PC-3 (cell line): ENCODE results near the gene SART3. TPM values are rescaled to one million over a fixed set of nuclear protein-coding genes. Genes with fewer than 3 reads are reported as not detected.

Experiments used
- ATAC-seq: fragments of 200-7000 bp; cut with Tn5 transposase; 2 replicates; pipeline ENCODE4 v1.9.1; 2020; ENCODE audit warnings: mild to moderate bottlenecking, moderate library complexity
- BruUV-seq: library from RNA; stranded (reverse); fragments of 400-500 nt; replicated peaks from 2 replicates; lab custom pipeline; 2021; lab: Mats Ljungman, UMichigan
- CTCF ChIA-PET: fragments of 300-600 bp; sonication (Branson Sonifier 250); formaldehyde crosslinking; loops from one replicate; lab custom pipeline; 2022; ENCODE audit warnings: antibody characterized with exemption; lab: Charles Lee
- POLR2A ChIA-PET: fragments of 300-600 bp; sonication (Branson Sonifier 250); formaldehyde crosslinking; loops from one replicate; lab custom pipeline; 2022; ENCODE audit warnings: antibody characterized with exemption; ENCODE audit not compliant: unreplicated experiment; lab: Charles Lee
- DNase-seq: peaks from one replicate; pipeline ENCODE4 v3.0.0-alpha.2; 2015
- H2AFZ ChIP-seq: fragments of 300-600 bp; sonication (generic); 2 replicates; pipeline ENCODE4 v1.6.0; 2016; ENCODE audit warnings: antibody characterized with exemption, low read length
- H3F3A ChIP-seq: fragments of 300-600 bp; sonication (generic); one replicate; pipeline ENCODE4 v1.6.0; 2017; ENCODE audit warnings: antibody characterized with exemption, low read length, control low read depth, mild to moderate bottlenecking; ENCODE audit not compliant: unreplicated experiment
- H3K27ac ChIP-seq: fragments of 300-600 bp; sonication (generic); 2 replicates; pipeline ENCODE4 v1.5.1; 2016; ENCODE audit warnings: mild to moderate bottlenecking, low read length
- H3K27me3 ChIP-seq: fragments of 300-600 bp; sonication (generic); 2 replicates; pipeline ENCODE4 v1.6.1; 2016; ENCODE audit warnings: low read length, mixed read lengths
- H3K36me3 ChIP-seq: fragments of 300-600 bp; sonication (generic); 2 replicates; pipeline ENCODE4 v1.6.1; 2016; ENCODE audit warnings: low read depth, mixed run types, low read length, mixed read lengths
- H3K4me1 ChIP-seq: fragments of 300-600 bp; sonication (generic); 2 replicates; pipeline ENCODE4 v1.5.1; 2016; ENCODE audit warnings: low read length; ENCODE audit not compliant: insufficient read depth
- H3K4me2 ChIP-seq: fragments of 300-600 bp; sonication (generic); 2 replicates; pipeline ENCODE4 v1.6.0; 2016; ENCODE audit warnings: low read length
- H3K4me3 ChIP-seq: fragments of 300-600 bp; sonication (generic); 2 replicates; pipeline ENCODE4 v1.5.1; 2016; ENCODE audit warnings: mild to moderate bottlenecking, low read length, mixed read lengths
- H3K79me2 ChIP-seq: fragments of 300-600 bp; sonication (generic); 2 replicates; pipeline ENCODE4 v1.6.1; 2017; ENCODE audit warnings: low read length, mixed read lengths
- H3K9ac ChIP-seq: fragments of 300-600 bp; sonication (generic); 2 replicates; pipeline ENCODE4 v1.6.0; 2016; ENCODE audit warnings: mild to moderate bottlenecking, low read length
- H3K9me2 ChIP-seq: fragments of 300-600 bp; sonication (generic); replicated peaks from 2 replicates; pipeline ENCODE4 v1.6.1; 2016; ENCODE audit warnings: mixed run types, low read length, mixed read lengths
- H3K9me3 ChIP-seq: fragments of 300-600 bp; sonication (generic); 2 replicates; pipeline ENCODE4 v1.6.1; 2016; ENCODE audit warnings: low read length, mixed read lengths
- H4K20me1 ChIP-seq: fragments of 300-600 bp; sonication (generic); 2 replicates; pipeline ENCODE4 v1.6.1; 2016; ENCODE audit warnings: low read length, mixed read lengths
- EZH2 ChIP-seq: fragments of 300-600 bp; sonication (generic); IDR thresholded peaks from one replicate; pipeline ENCODE4 v1.6.1; 2017; ENCODE audit warnings: antibody characterized with exemption, mild to moderate bottlenecking, low read length; ENCODE audit not compliant: unreplicated experiment
- EZH2phosphoT487 ChIP-seq: fragments of 300-600 bp; sonication (generic); IDR thresholded peaks from 2 replicates; pipeline ENCODE4 v1.6.1; 2018; ENCODE audit warnings: mild to moderate bottlenecking, antibody characterized with exemption, low read length, borderline replicate concordance
- intact Hi-C: fragments of 100-400 bp; cut with micrococcal nuclease; formaldehyde crosslinking; loops from 2 replicates; pipeline ENCODE4 v1.9.0; 2023
- total RNA-seq: library from RNA; depleted of rRNA; stranded (reverse); fragments of >200 nt; gene quantifications from 2 replicates; pipeline ENCODE4 v1.2.3, GENCODE V29; 2014
- TF ChIP-seq, protein P1 (sequence below): fragments of 300-600 bp; sonication (generic); conservative IDR thresholded peaks from 2 replicates; pipeline ENCODE4 v1.5.1; 2017; ENCODE audit warnings: antibody characterized with exemption, low read depth, mild to moderate bottlenecking, low read length

The SART3 gene
- total RNA-seq, 1 experiment from 2014 or later = 165 TPM

DNA sequence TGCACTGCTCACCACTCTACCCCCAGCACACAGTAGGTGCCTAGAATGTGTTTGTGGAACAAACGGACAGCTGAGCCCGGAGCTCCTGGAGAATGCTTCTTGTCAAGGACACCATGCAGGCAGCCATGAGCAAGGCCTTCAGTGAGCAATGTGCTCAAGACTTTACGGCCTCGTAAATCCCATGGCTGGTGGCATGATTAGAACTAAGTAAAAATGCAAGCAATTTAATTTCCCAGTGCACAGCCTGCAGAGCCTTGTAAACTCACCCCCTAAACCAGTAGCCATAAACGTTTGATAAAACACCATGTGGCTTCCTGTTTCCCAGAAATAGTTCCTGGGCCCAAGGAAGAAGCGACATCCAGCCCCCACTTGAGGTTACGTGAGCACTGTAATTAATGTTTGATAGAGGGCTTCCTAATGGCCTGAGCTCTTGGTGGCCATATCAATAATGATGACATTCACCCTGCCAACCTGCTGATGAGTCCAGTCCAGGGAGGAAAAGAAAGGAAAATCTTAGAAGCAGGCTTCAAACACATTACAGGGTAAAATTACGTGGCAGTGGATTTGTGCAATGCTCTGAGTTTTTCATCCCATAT is 82.3 kb downstream of the SART3 start:
- H3K9ac ChIP-seq = peak overlapping the region; percentile 1; the same call in 1 of the 2 replicates
- H3K4me1 ChIP-seq = peaks cover 51% of the 10 kb centered on the region
- BruUV-seq = no TSS peak
- ChIA-PET POLR2A (no interaction called here), CTCF (no interaction called here)
- H3K79me2 ChIP-seq = no peaks in the 10 kb centered on the region
- DNase-seq = peak; percentile 65
- H3K4me2 ChIP-seq = no peak overlapping the region
- no peaks in the 10 kb centered on the region for H3K9me2 ChIP-seq
- H4K20me1 ChIP-seq = no peaks in the 10 kb centered on the region
- peaks cover 3% of the 10 kb centered on the region; the same call in 1 of the 2 replicates for H3K27me3 ChIP-seq
- no peak overlapping the region for H3K4me3 ChIP-seq
- no peaks in the 10 kb centered on the region for H3K9me3 ChIP-seq
- no peaks in the 10 kb centered on the region for H3K36me3 ChIP-seq
- peaks cover 4% of the 10 kb centered on the region for H3F3A ChIP-seq
- peak; percentile 45 for ATAC-seq
- intact Hi-C loops = loop anchor here (5.0 kb wide), 1 partner anchor 84 kb away; the partner anchor contains the start of genes ISCU and SART3
- TF ChIP-seq EZH2 = no peak
- TF ChIP-seq EZH2phosphoT487 = no peak
- TF ChIP-seq, protein P1, sequence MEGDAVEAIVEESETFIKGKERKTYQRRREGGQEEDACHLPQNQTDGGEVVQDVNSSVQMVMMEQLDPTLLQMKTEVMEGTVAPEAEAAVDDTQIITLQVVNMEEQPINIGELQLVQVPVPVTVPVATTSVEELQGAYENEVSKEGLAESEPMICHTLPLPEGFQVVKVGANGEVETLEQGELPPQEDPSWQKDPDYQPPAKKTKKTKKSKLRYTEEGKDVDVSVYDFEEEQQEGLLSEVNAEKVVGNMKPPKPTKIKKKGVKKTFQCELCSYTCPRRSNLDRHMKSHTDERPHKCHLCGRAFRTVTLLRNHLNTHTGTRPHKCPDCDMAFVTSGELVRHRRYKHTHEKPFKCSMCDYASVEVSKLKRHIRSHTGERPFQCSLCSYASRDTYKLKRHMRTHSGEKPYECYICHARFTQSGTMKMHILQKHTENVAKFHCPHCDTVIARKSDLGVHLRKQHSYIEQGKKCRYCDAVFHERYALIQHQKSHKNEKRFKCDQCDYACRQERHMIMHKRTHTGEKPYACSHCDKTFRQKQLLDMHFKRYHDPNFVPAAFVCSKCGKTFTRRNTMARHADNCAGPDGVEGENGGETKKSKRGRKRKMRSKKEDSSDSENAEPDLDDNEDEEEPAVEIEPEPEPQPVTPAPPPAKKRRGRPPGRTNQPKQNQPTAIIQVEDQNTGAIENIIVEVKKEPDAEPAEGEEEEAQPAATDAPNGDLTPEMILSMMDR = no peak
- H3K27ac ChIP-seq = peak overlapping the region; percentile 53
- H2AFZ ChIP-seq = no peak overlapping the region

DNA sequence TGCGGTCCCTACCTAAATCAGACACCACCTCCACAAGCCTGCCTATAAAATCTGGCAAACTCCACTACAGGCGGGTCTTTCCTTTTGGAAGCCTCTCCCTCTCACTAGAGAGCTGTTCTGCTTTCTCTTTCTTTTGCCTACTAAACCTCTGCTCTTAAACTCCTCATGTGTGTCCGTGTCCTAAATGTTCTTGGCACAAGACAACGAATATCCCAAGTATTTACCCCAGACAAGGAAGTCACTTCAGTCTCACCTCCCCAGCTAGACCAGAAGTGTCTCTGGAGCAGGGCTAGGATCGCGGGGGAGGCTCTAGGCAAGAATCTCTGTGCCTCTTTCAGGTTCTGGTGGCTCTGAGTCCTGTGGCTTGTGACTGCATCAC is 83.1 kb downstream of the SART3 start:
- H3K4me3 ChIP-seq = no peak overlapping the region
- H3K9me2 ChIP-seq = no peaks in the 10 kb centered on the region
- peaks cover 5% of the 10 kb centered on the region; the same call in 1 of the 2 replicates for H3K27me3 ChIP-seq
- ChIA-PET CTCF (no interaction called here), POLR2A (no interaction called here)
- no peak overlapping the region for H2AFZ ChIP-seq
- no peaks in the 10 kb centered on the region for H4K20me1 ChIP-seq
- peaks cover 4% of the 10 kb centered on the region for H3F3A ChIP-seq
- no peaks in the 10 kb centered on the region for H3K9me3 ChIP-seq
- ATAC-seq (no peak), DNase-seq (no peak)
- no TSS peak for BruUV-seq
- intact Hi-C loops = loop anchor here (5.0 kb wide), 1 partner anchor 84 kb away; the partner anchor contains the start of genes ISCU and SART3
- H3K27ac ChIP-seq = no peak overlapping the region
- TF ChIP-seq, protein P1 = no peak
- no peak for TF ChIP-seq EZH2phosphoT487
- TF ChIP-seq EZH2 = no peak
- H3K4me1 ChIP-seq = peaks cover 44% of the 10 kb centered on the region
- H3K36me3 ChIP-seq = no peaks in the 10 kb centered on the region
- no peak overlapping the region for H3K4me2 ChIP-seq
- H3K9ac ChIP-seq = no peak overlapping the region; the same call in 1 of the 2 replicates
- H3K79me2 ChIP-seq = no peaks in the 10 kb centered on the region
